B cell (primary cell): ENCODE results near the gene PRPF19. TPM values are rescaled to one million over a fixed set of nuclear protein-coding genes. Genes with fewer than 3 reads are reported as not detected.

Experiments
- ATAC-seq: fragments of 200-7000 bp; cut with Tn5 transposase; one replicate; pipeline ENCODE4 v1.10.0; 2021; ENCODE audit warnings: low read depth, mild to moderate bottlenecking, moderate number of reproducible peaks, moderate library complexity
- CTCF ChIA-PET: fragments of 350-600 bp; sonication (Branson Sonifier 250); formaldehyde crosslinking; loops from one replicate; lab custom pipeline; 2021; ENCODE audit warnings: antibody characterized with exemption, inconsistent platforms; lab: Charles Lee
- POLR2A ChIA-PET: fragments of 350-600 bp; sonication (Branson Sonifier 250); formaldehyde crosslinking; loops from one replicate; lab custom pipeline; 2021; ENCODE audit warnings: antibody characterized with exemption; lab: Charles Lee
- DNase-seq: peaks from one replicate; pipeline ENCODE4 v3.0.0; 2013
- H2AFZ ChIP-seq: 2 replicates; pipeline ENCODE4 v1.6.1; 2012; ENCODE audit warnings: mild to moderate bottlenecking, low read depth, low read length; ENCODE audit not compliant: insufficient read depth, poor library complexity, severe bottlenecking
- H3K27ac ChIP-seq, 2 donors: 1 replicate in 1 of 2; 2 replicates in 1 of 2; pipeline ENCODE4 v1.5.1; 2012 to 2013; ENCODE audit warnings: low read length in 2 of 2, mild to moderate bottlenecking in 2 of 2, moderate library complexity in 1 of 2
- H3K27me3 ChIP-seq, 4 experiments: fragments of 200-600 bp in 1 of 4; sonication (generic) in 1 of 4; replicated peaks in 1 of 4; 1 replicate in 2 of 4; 2 replicates in 2 of 4; pipeline versions ENCODE4 v1.6.1 to v1.7.0; 2013 to 2016; ENCODE audit warnings: low read length in 3 of 4, mild to moderate bottlenecking in 2 of 4, mixed read lengths in 1 of 4, moderate library complexity in 1 of 4; ENCODE audit not compliant: insufficient read depth in 4 of 4, control insufficient read depth in 3 of 4; ENCODE audit errors: control extremely low read depth in 1 of 4
- H3K36me3 ChIP-seq, 2 experiments: replicated peaks in 1 of 2; 1 replicate in 1 of 2; 2 replicates in 1 of 2; pipeline versions ENCODE4 v1.6.1 to v1.7.1; 2013; ENCODE audit warnings: low read length in 1 of 2; ENCODE audit not compliant: insufficient read depth in 2 of 2, control insufficient read depth in 1 of 2; ENCODE audit errors: control extremely low read depth in 1 of 2, extremely low read depth in 1 of 2
- H3K4me1 ChIP-seq, 2 donors: fragments of 200-600 bp in 1 of 2; sonication (generic) in 1 of 2; 1 replicate in 1 of 2; 2 replicates in 1 of 2; pipeline versions ENCODE4 v1.5.1 to v1.6.1; 2013 to 2017; ENCODE audit warnings: low read length in 2 of 2; ENCODE audit not compliant: control insufficient read depth in 2 of 2, insufficient read depth in 2 of 2
- H3K4me2 ChIP-seq: replicated peaks from 2 replicates; pipeline ENCODE3; 2012; ENCODE audit warnings: mild to moderate bottlenecking, low read depth, low read length; ENCODE audit not compliant: poor library complexity, severe bottlenecking
- H3K4me3 ChIP-seq, 5 experiments: fragments of 200-600 bp in 1 of 5; sonication (generic) in 1 of 5; 1 replicate in 3 of 5; 2 replicates in 2 of 5; pipeline versions ENCODE4 v1.5.1 to v1.7.0; 2011 to 2016; ENCODE audit warnings: low read length in 4 of 5, mild to moderate bottlenecking in 4 of 5, low read depth in 2 of 5, control low read depth in 1 of 5, moderate library complexity in 1 of 5; ENCODE audit not compliant: insufficient read depth in 1 of 5; ENCODE audit errors: control extremely low read depth in 1 of 5, extremely low read depth in 1 of 5
- H3K79me2 ChIP-seq: fragments of 200-600 bp; sonication (generic); one replicate; pipeline ENCODE4 v1.6.0; 2016; ENCODE audit warnings: low read length; ENCODE audit not compliant: control insufficient read depth, insufficient read depth
- H3K9ac ChIP-seq: fragments of 200-600 bp; sonication (generic); 2 replicates; pipeline ENCODE4 v1.6.1; 2017; ENCODE audit warnings: mild to moderate bottlenecking, low read length, moderate library complexity
- H3K9me3 ChIP-seq, 3 donors: one replicate each; pipeline versions ENCODE4 v1.6.1 to v1.7.1; 2013; ENCODE audit warnings: low read length in 2 of 3; ENCODE audit not compliant: control insufficient read depth in 2 of 3, insufficient read depth in 1 of 3; ENCODE audit errors: control extremely low read depth in 1 of 3
- H4K20me1 ChIP-seq: 2 replicates; pipeline ENCODE4 v1.6.0; 2012; ENCODE audit warnings: mild to moderate bottlenecking, low read length; ENCODE audit not compliant: insufficient read depth, control insufficient read depth, poor library complexity, severe bottlenecking
- H3K27ac Mint-ChIP-seq: one replicate; pipeline ENCODE4 v1.8.0; 2021; ENCODE audit warnings: mixed read lengths
- H3K27me3 Mint-ChIP-seq: one replicate; pipeline ENCODE4 v1.8.0; 2021; ENCODE audit warnings: mixed read lengths
- H3K4me1 Mint-ChIP-seq: one replicate; pipeline ENCODE4 v1.8.0; 2021; ENCODE audit warnings: mixed read lengths
- H3K4me3 Mint-ChIP-seq: one replicate; pipeline ENCODE4 v1.8.0; 2021; ENCODE audit warnings: mixed read lengths
- H3K9me3 Mint-ChIP-seq: one replicate; pipeline ENCODE4 v1.8.0; 2022; ENCODE audit warnings: mixed read lengths; ENCODE audit not compliant: insufficient read depth
- CTCF ChIP-seq: fragments of 200-600 bp; IDR thresholded peaks from one replicate; pipeline ENCODE4 v1.8.0; 2022; ENCODE audit warnings: antibody characterized with exemption, mild to moderate bottlenecking
- EZH2 ChIP-seq: IDR thresholded peaks from 2 replicates; pipeline ENCODE4 v1.6.1; 2012; ENCODE audit warnings: borderline replicate concordance, low read depth, mild to moderate bottlenecking, moderate library complexity, low read length; ENCODE audit not compliant: insufficient read depth, poor library complexity, severe bottlenecking
- WGBS: methylation state at CpG from one replicate; pipeline ENCODE4 v1.1.5; 2013; ENCODE audit warnings: missing lambda C conversion rate; ENCODE audit not compliant: insufficient coverage; 5-methylcytosine and 5-hydroxymethylcytosine counted together
- intact Hi-C: fragments of 100-400 bp; cut with micrococcal nuclease; formaldehyde crosslinking; loops from one replicate; pipeline ENCODE4 v1.10.0; 2022
- polyA plus RNA-seq: library from polyadenylated mRNA; depleted of rRNA; stranded (reverse); fragments of >200 nt; gene quantifications from 2 replicates; pipeline ENCODE4 v1.2.3, GENCODE V29; 2012
- total RNA-seq, 2 donors: library from RNA; stranded (reverse); fragments of 120-200 nt in 1 of 2; gene quantifications; 1 replicate in 1 of 2; 2 replicates in 1 of 2; pipeline versions ENCODE4 v1.2.3 to v1.2.4, GENCODE V29; 2013 to 2022

The PRPF19 gene
- total and polyA plus RNA-seq, 2 donors (not counting 1 experiment from before 2014, with no cell fraction given), result 41.8 to 89.9 TPM

- Histone ChIP-seq H3K9me3 (no peaks in the 10 kb centered on the region), H3K4me1 (peaks cover 68 to 87% of the 10 kb centered on the region in 2 donors), H3K9ac (peak within 1 kb of the TSS; percentile 89), H3K4me3 (peak within 1 kb of the TSS; percentile 61 to 100 (median 90)), H3K27ac (peak within 1 kb of the TSS; percentile 87 to 96), H2AFZ (peak within 1 kb of the TSS; percentile 95), H3K79me2 (peaks cover 48% of the 10 kb centered on the region), H3K27me3 (no peaks in the 10 kb centered on the region), H4K20me1 (peaks cover 27% of the 10 kb centered on the region), H3K4me2 (peak within 1 kb of the TSS; percentile 96), H3K36me3 (peaks cover 0 to 6% of the 10 kb centered on the region in 2 experiments)
- DNase-seq (peak; percentile 95), ATAC-seq (peak; percentile 56)
- TF ChIP-seq EZH2, result no peak
- no peak for TF ChIP-seq CTCF
- H3K4me3 Mint-ChIP-seq, result peak within 1 kb of the TSS; percentile 97
- ChIA-PET POLR2A (interaction anchor here (0.7 to 8.3 kb wide), 6 partner anchors 10 to 248 kb away, joined by 3 to 96 read pairs (median 5); partner anchors contain the start of genes SLC15A3, TMEM132A and VPS37C), CTCF (interaction anchor here (0.6 to 11.8 kb wide), 15 partner anchors 10 to 274 kb away, joined by 3 to 129 read pairs (median 8); partner anchors contain the start of genes PRPF19, SLC15A3 and TMEM132A)
- H3K9me3 Mint-ChIP-seq, result no peaks in the 10 kb centered on the region
- under 1% methylated on average over 64 of the region's 70 CpGs for WGBS
- no peaks in the 10 kb centered on the region for H3K27me3 Mint-ChIP-seq
- H3K4me1 Mint-ChIP-seq, result peaks cover 77% of the 10 kb centered on the region
- H3K27ac Mint-ChIP-seq, result peak within 1 kb of the TSS; percentile 98
- intact Hi-C loops, result loop anchor here (2.0 to 10.0 kb wide), 5 partner anchors 157 to 1249 kb away; partner anchors contain the start of genes FEN1, MS4A1, PATL1 and TMEM258
Measured at GRCh38 chr11:60913793-60914632, 7.6 kb upstream of the PRPF19 start, which contains the start of gene TMEM109. Gene TMEM109 (plus strand): TSS chr11:60914158. CDS start chr11:60919694, 5,536 bp downstream.
